Measurements from ENCODE around the gene CHTF18.
"Not testable (repeated sequence)": the region's sequence is repeated elsewhere in the genome, so short reads cannot be mapped to it uniquely, and the experiment has no call there.

The CHTF18 gene

DNA sequence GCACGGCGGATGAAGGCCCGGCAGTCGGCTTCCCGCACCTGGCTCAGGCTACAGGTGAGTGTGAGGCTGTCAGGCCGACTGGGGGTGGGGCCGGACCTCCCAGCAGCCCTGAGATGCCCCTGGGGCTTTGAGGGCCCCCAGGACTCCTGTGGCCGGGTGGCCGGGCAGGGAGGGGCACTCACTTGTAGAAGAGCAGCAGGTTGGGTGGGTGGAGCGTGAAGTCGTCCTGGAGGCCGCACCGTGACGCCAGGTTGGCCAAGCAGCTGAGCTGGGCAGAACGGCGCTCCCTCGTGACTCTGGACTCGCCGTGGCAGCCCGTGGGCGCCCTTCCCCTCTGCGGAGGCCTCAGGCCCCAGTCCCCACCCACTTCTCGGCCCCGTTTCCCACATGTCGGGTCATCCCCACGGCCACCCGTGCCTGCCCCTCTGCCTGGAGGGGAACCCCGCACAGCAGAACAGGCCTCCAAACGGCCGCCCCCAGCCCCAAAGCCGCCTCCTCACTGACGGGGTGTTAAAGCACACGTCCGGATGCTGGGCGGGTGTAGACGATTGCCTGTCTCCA lies 13.1 kb upstream of the CHTF18 start:
- DNase-seq (ENCODE audit: low read depth, low spot score) = no peak

DNA sequence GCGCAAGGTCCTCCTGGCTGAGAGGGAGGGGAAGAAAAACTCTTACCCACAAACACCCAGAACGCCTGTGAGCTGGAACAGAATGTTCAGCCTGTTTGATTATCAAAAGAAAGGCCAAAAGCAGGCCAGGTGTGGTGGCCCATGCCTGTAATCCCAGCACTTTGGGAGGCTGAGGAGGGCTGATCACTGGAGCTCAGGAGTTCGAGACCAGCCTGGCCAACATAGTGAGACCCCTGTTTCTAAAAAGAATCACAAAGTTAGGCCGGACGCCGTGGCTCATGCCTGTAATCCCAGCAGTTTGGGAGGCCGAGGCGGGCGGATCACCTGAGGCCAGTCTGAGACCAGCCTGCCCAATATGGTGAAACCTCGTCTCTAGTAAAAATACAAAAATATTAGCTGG lies 12.1 kb upstream of the CHTF18 start:
- not testable (repeated sequence) for DNase-seq (ENCODE audit: low read depth, low spot score)

DNA sequence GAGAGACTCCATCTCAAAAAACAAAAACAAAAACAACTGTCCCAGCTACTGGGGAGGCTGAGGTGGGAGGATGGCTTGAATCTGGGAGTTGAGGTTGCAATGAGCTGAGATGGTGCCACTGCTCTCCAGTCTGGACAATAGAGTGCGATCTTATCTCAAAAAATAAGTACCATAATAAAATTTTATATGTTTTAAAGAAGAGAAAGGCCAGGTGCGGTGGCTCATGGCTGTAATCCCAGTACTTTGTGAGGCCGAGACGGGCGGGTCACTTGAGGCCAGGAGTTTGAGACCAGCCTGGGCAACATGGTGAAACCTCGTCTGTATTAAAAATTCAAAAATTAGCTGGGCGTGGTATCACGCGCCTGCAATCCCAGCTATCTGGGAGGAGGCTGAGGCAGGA lies 11.6 kb upstream of the CHTF18 start:
- DNase-seq (ENCODE audit: low read depth, low spot score) = no peak

DNA sequence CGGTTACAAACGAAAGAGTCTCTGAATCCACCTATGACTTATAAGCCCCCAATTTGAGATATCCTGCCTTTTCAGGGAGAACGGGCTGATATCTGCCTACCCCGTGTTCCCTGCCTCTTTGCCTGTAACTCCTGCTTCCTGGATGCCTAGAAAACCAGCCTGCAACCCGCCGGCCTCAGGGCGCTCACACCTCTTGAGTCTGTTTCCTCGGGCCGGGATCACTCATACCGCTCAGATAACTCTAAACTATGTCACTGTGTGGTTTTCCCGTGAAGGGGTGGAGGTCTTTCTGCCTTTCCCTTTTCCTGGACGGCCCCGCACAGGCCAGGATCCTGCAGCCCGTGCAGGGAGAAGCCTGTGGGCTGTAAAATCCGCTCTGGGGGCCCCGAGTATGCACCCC lies 10.6 kb upstream of the CHTF18 start:
- no peak for DNase-seq (ENCODE audit: low read depth, low spot score)

GRCh38 chr16:778447-778846 lies 10.0 kb upstream of the CHTF18 start:
- no peak for DNase-seq (ENCODE audit: low read depth, low spot score)

DNA sequence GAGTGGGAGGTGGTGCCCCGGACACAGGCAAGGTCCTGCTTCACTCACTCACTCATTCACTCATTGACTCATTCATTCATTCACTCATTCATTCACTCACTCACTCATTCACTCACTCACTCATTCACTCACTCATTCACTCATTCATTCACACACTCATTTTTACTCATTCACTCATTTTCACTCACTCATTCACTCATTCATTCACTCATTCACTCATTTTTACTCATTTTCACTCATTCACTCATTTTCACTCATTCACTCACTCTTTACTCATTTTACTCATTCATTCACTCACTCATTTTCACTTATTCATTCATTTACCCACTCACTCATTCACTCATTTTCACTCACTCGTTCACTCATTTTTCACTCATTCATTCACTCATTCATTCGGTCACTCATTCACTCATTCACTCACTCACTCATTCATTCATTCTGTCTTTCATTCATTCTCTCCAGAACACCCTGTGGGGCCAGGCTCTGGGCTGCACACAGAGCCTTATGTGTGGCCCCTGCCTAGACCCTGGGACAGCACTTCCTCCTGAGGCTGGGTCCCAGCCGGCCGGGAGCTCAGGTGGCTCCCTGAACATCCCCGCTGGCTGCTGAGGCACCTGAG lies 9.4 kb upstream of the CHTF18 start:
- DNase-seq (ENCODE audit: low read depth, low spot score) = no peak

DNA sequence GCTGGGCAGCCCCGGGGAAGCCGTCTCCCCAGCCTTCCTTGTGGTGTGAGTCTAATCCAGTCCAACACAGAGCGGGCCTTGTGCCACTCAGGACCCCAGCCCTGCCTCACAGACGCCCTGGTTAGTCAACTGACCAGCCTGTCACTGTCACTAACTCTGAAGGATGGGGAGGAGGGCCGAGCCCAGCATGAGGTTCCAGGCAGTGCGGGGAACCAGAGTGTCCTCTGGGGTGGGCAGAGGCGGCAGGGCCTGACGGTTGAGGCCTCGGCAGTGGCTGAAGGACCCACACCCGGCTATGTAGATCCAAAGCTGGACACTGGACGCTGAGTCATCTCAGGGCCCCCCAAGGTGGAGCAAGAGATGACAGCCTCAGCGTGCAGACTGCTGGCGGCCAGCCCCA lies 8.9 kb upstream of the CHTF18 start:
- DNase-seq (ENCODE audit: low read depth, low spot score) = no peak

DNA sequence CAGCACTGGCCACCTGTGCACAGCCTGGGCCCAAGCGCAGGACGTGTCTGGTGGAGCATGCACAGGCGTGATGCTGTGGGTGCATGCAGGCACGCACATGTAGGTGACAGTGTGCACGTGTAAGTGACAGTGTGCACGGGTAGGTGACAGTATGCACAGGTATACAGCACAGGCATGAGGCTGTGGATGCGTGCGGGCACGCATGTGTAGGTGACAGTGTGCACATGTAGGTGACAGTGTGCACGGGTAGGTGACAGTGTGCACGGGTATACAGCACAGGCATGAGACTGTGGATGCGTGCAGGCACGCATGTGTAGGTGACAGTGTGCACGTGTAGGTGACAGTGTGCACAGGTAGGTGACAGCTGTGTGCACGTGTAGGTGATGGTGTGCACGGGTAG lies 8.1 kb upstream of the CHTF18 start:
- no peak for DNase-seq (ENCODE audit: low read depth, low spot score)

DNA sequence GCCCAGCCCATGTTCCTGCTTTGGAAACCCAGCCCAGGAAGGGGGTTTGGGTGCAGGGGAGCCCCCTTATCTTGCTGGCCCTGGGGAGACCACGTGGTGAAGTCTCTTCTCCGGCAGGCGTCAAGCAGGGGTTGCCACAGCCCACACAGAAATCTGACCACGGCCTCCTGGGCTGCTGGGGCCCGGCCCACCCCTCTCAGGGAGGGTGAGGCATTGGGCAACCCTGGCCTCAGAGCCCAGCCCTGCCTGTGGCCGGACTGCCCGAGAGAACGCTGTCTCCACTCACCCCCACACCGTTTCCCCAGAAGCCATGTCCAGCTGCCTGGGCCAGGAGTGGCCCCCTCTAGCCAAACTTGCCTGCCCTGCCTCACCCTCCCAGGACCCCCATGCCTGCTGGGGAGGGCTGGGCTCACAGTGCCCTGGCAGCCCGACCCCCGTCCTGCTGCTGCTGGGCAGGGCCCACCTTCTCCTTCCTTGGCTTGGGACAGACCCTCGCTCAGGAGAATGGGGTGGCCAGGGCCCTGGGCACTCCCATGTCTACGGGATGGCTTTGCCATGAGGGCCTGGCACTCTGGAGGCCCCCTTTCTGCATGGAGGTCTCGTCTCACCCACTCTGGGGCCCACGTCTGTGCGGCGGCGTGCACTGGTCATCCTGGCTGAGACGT lies 6.9 kb upstream of the CHTF18 start:
- DNase-seq (ENCODE audit: low read depth, low spot score) = no peak

GRCh38 chr16:782258-782657 lies 6.2 kb upstream of the CHTF18 start:
- DNase-seq (ENCODE audit: low read depth, low spot score) = no peak

DNA sequence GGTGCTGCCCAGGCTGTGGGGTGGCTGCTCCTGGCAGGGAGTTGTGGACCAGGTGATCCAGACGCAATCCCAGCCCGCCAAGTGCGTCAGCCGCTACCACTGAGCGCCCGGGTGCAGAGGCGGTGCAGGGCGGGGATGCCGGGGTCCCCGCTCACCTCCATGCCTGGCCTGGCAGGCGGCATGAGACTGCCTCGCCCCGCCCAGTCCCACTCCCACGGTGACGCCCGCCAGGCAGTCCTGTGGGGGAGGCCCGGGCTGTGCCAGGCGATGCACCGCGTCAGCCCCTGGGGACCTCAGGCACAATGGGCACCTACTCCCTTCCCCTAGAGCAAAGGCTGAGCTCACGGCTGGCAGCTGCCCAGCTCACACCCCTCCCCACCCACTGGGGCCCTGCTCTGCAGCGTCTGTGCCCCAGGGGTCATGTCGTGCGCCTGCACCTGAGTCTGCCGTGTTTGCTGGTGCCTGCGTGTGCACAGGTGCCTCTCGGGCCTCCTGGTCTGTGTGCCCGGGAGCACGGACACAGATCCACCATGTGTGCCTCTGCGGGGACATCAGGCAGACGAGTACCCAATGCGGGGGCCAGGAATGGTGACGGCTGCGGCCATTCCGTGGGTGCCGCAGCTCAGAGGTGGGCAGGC lies 5.5 kb upstream of the CHTF18 start:
- no peak for DNase-seq (ENCODE audit: low read depth, low spot score)

DNA sequence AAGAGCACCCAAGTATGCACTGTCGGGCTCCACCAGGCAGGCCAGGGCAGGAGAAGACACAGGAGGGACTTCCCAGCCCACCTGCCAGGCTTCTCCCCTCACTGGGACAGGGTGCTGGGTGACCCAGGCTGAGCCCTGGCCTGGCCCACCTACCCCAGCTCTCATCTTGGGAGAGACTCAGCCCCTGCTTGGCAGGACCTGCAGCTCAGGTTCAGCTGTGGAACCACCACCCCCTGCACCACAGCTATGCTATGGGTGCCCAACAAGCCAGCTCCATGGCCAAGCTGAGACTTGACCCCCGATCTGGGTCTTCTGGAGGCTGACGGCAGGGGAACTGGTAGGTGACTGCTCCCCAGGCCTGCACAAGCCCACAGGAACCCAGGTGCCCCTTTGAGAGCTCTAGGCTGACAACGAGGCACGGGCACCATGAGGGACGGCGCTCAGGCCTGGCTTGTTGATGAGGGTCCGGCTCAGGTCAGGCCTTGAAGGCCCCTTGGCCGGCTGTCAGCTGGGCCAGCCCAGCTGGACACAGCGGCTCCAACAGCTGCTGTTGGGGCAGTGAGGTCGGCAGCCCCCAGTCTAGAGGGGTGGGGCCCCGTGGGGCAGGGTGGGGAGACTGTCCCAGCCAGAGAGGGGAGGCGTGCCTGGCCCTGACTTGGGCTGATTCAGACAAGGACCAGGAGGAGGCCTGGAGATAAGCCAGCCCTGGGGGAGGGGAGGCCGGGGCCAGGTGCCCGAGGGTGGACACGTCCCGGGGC lies 4.8 kb upstream of the CHTF18 start:
- no peak for DNase-seq (ENCODE audit: low read depth, low spot score)

- DNase-seq (ENCODE audit: low read depth, low spot score) = no peak
Observed at GRCh38 chr16:784431-784830, 4.0 kb upstream of the CHTF18 start.

DNA sequence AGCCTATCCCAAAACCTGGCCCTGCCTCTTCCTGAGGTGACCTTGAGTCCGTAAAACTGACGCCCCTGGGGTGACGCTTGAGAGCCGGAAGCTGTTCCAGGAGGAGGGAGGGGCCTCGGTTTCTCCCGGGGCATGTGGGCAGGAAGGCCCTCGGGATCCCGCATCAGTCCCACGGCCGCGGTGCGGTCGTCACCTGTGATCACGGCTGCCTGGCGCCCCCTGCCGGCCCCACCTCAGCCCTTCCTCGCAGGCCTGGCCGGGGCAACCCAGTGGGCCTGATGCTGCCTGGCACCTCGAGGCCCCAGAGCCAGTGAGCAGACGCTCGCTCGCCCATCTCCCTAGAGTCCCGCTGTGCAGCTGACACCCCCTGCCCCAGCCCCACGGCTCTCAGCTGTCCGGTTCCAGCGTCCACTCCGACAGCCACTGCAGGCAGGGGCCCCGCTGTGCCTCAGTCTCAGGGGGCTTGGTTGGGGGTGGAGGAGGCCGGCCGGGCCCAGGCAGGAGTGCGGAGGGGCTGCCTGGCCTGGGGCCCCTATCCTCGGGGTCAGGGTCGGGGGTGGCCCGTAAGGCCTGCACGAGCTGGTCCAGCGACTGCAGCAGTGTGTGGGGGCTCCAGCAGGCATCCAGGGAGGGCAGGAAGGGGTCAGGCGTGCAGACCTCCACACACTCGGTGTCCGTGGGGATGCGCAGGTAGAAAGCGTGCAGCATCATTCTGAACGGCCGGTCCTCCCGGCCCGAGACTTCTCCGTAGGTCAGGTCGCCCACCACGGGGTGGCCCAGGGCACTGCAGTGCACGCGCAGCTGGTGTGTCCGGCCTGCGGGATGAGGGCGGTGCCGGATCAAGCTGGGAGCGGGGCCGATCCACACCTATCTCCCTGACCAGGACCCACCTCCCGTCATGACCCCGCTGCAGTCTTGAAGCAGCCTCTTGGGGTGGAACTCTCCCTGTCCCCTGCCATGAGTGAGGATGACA lies 2.6 kb upstream of the CHTF18 start:
- peak; percentile 33 for DNase-seq (ENCODE audit: low read depth, low spot score)

GRCh38 chr16:787321-787966 lies 976 bp upstream of the CHTF18 start:
- DNase-seq (ENCODE audit: low read depth, low spot score) = no peak

DNA sequence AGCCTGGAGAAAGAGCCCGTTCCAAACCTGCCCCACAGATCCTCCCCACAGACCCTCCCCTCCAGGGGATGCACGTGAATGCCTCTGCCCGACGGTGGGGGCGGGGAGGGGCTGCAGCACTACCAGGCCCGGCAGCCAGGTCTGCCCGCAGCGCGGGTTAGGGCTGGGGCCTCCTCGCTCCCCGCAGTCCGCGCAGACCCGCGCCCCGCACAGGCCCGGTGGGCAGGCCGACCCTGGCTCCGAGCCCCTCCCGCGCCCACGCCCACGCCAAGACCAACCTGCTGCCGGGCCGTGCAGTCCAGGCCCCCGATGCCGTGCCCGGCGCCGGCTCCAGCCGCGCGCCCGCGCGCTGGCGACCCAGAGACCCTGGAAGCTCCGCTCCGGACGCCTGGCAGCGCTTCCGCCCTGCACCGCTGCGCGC lies 432 bp upstream of the CHTF18 start, which contains the start of gene RPUSD1:
Gene RPUSD1 (minus strand): TSS at position 404 of the 421 bp plus-strand sequence. CDS start 644 bp downstream, outside the sequence.
- DNase-seq (ENCODE audit: low read depth, low spot score) = no peak

- no peak for DNase-seq (ENCODE audit: low read depth, low spot score)
Observed at GRCh38 chr16:789191-789850, 901 bp downstream of the CHTF18 start.

- no peak for DNase-seq (ENCODE audit: low read depth, low spot score)
Observed at GRCh38 chr16:790086-790485, 1.7 kb downstream of the CHTF18 start.

- DNase-seq (ENCODE audit: low read depth, low spot score) = no peak
Observed at GRCh38 chr16:791131-791530, 2.7 kb downstream of the CHTF18 start.

All from iPS DF 19.7 (cell line).